Coronary artery (tissue), 2 donors: Measurements from ENCODE around the gene MAGI2.
A peak's percentile ranks its signal among the peaks of the same experiment; 100 is the strongest.

Experiments used
- DNase-seq: peaks from one replicate; pipeline ENCODE4 v3.0.0-alpha.2; 2017; ENCODE audit warnings: low spot score
- H3K27ac ChIP-seq, 2 donors: fragments of 200-600 bp; sonication (generic); one replicate each; pipeline ENCODE4 v1.5.1; 2016 to 2019
- H3K4me3 ChIP-seq: fragments of 200-600 bp; sonication (generic); 2 replicates; pipeline ENCODE4 v1.5.1; 2016; ENCODE audit warnings: mild to moderate bottlenecking, moderate library complexity
- CTCF ChIP-seq: fragments of 200-600 bp; sonication (generic); IDR thresholded peaks from one replicate; pipeline ENCODE4 v1.5.1; 2019; ENCODE audit warnings: antibody characterized with exemption

Gene MAGI2

GRCh38 chr7:78018641-78019446 is 1434.6 kb downstream of the MAGI2 start:
- no peak for DNase-seq
- peak overlapping the region; percentile 80 to 100 for H3K27ac ChIP-seq

GRCh38 chr7:78017591-78018100 is 1435.8 kb downstream of the MAGI2 start:
- H3K4me3 ChIP-seq = peak overlapping the region; percentile 81

More at GRCh38 chr7:78018641-78019446, 1434.6 kb downstream of the MAGI2 start:
- TF ChIP-seq CTCF = no peak
- H3K4me3 ChIP-seq = peak overlapping the region; percentile 81

GRCh38 chr7:78015574-78016260 is 1437.8 kb downstream of the MAGI2 start:
- no peak for TF ChIP-seq CTCF
- no peak for DNase-seq
- H3K27ac ChIP-seq = no peak overlapping the region
- no peak overlapping the region for H3K4me3 ChIP-seq

More at GRCh38 chr7:78017591-78018100, 1435.8 kb downstream of the MAGI2 start:
- H3K27ac ChIP-seq = no peak overlapping the region
- no peak for DNase-seq
- no peak for TF ChIP-seq CTCF

GRCh38 chr7:78014401-78014800 is 1439.1 kb downstream of the MAGI2 start:
- DNase-seq = no peak
- TF ChIP-seq CTCF = no peak
- H3K4me3 ChIP-seq = no peak overlapping the region
- H3K27ac ChIP-seq = no peak overlapping the region

- no peak for DNase-seq
- Histone ChIP-seq H3K27ac (no peak overlapping the region), H3K4me3 (no peak overlapping the region)
- TF ChIP-seq CTCF = no peak
These were observed 1440.1 kb downstream of the MAGI2 start for GRCh38 chr7:78013386-78013785.

GRCh38 chr7:78011642-78012041 is 1441.8 kb downstream of the MAGI2 start:
- no peak for DNase-seq
- H3K27ac ChIP-seq = no peak overlapping the region
- TF ChIP-seq CTCF = no peak

More at GRCh38 chr7:78011642-78012041, 1441.8 kb downstream of the MAGI2 start:
- H3K4me3 ChIP-seq = no peak overlapping the region
